HG03378 (cell line): ENCODE measurements around the gene NTHL1.

Experiments used
- ATAC-seq: cut with Tn5 transposase; IDR thresholded peaks from one replicate; pipeline ENCODE4 v1.9.1; 2021; ENCODE audit warnings: mild to moderate bottlenecking, moderate library complexity; ENCODE audit not compliant: unreplicated experiment

Gene NTHL1

DNA sequence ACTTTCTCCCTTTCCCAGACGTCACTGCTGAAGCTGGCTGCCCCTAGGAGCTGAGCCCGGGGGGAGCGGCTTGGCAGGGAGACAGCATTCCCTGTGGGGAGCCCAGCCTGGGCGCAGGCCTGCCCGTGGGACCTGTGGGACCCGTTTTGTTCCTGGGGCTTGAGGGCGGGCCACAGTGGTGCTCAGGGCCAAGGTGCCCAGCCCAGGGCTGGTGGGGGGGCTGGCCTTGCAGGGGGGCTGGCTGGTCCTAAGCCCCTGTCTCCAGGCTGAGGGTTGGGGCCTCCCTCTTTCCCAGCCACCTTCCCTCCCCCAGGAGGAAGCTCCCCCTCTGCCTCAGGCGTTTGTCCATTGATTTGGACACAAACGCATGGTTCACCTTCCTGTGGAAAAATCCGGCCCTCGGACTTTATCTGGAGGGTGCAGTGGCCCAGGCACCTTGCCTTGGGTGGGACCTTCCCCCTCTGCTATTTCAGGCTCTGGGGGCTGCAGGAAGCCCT is 16.5 kb downstream of the NTHL1 start:
- ATAC-seq, result no peak

GRCh38 chr16:2030036-2030435 is 17.6 kb downstream of the NTHL1 start:
- ATAC-seq, result no peak

GRCh38 chr16:2029350-2029749 is 18.3 kb downstream of the NTHL1 start:
- ATAC-seq, result no peak

DNA sequence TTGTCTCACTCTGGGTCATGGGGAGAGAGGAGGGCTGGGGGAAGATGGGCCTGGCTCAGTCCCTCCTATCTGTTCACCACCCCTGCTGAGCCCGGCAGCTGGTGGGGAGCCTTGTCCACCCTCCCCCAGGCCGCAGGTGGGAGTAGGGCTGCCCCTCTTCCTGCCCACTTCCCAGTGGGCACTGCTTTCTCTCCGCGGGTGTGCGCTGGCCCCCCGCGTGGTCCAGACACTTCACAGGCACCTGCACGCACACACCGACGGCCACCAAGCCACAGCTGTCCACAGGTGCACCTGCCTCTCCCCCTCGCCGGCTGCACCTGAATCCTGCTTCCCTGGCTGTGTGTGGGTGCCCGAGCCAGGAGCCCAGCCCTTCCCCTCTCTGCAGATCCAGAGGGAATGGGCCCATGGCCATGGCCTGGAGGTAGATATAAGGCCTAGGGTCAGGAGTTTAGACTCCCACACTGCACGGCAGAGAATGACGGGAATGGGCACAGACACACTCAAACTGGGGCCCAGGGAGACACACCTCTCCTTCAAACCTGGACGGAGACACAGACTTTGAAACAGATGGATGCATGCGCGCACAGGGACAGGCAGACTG is 18.9 kb downstream of the NTHL1 start:
- ATAC-seq, result no peak

- ATAC-seq, result no peak
Observed at GRCh38 chr16:2028146-2028545, 19.5 kb downstream of the NTHL1 start.

- no peak for ATAC-seq
Observed at GRCh38 chr16:2027024-2028010, 20.3 kb downstream of the NTHL1 start.

- ATAC-seq, result no peak
Observed at GRCh38 chr16:2026461-2027023, 21.1 kb downstream of the NTHL1 start, which contains the start of gene NHERF2. Gene NHERF2, plus strand, starts transcription at chr16:2026902. Its CDS starts 104 bp downstream, at chr16:2027006.

DNA sequence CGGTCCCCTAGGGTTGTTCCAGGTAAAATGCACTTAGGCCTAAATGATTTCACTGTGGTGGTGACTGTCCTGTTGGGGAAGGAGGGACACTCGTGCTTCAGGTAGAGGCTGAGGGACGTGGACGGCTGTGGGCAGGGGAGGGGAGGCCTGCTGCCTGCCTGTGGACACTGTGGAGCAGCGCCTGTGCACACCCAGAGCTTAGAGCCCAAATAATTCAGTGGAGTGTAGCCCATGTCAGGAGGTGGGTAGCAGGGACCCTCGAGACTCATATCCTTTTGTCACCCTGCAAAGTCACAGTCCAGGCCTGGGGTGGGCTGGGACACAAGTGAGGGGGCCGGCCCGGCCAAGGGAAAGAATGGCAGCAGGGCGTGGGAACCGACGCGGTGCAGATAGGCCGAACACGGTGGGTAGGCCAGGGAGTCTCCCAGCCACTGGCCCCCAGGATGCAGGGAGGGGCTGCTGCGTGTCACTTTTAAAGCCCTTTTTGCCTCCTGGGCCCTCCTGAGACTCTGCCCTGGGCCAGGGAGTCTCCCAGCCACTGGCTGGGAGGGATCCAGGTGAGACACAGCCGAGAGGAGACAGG is 21.7 kb downstream of the NTHL1 start:
- ATAC-seq, result no peak

DNA sequence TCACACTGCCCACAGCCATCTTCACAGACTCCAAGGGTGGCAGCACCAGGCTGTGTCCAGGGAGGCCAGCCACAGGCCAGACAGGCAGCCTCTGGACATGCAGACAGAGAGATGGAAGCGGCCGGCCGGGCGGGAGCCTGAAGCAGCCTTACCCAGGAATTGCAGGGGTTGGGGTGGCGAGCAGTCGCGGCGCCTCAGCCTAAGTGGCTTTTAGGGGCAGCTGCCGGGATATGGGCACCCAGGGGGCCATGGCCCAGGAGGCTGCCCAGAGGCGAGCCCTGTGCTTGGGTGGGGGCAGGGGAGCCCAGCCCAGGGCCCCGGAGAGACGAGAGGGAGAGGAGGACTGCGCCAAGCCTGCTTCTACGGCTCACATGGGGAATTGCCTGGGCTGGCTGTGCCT is 22.4 kb downstream of the NTHL1 start:
- no peak for ATAC-seq

GRCh38 chr16:2024032-2024420 is 23.6 kb downstream of the NTHL1 start:
- ATAC-seq, result no peak

DNA sequence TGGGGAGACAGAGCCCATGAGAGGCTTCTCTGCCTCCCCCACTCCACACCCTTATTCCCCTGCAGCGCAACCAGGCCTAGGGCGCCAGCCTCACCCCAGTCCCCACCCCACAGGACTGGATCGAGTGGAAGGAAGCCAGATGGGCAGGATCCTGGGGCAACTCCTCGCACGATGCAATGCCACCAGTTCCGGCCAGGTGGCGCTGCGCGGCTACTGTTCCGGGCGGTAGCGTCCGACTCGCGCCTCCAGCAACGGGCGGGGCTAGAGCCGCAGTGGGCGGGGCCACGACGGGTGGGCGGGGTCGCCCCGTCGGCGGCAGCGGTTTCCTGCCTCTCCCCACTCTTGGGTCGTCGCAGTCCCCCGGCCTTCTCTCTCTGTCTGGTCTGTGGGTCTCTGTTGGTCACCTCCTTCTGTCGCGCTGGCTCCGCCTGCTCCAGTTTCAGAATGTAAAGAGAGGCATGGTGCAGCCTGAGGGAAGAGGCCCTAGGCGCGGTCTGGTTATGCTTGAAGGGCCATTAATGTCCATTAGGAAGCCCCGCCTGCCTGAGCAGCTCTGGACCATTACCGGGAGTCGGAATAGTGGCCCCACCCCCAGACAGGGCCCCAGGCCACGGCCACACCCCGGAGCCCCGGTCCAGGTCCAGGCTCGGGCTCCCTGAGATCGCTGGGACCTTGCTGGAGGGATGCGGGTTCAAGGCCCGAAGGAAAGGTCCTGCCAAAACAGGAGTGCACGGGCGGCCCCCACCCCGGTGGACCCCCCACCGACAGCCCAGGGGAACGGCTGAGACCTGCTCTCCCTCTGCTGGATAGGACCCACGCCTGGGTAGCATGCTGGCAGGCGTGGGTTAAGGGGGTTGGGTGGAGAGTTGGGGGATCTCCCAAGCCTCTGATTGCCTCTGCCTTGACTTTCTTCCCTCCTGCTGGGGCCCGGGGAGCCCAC is 24.3 kb downstream of the NTHL1 start:
- peak; percentile 80 for ATAC-seq

DNA sequence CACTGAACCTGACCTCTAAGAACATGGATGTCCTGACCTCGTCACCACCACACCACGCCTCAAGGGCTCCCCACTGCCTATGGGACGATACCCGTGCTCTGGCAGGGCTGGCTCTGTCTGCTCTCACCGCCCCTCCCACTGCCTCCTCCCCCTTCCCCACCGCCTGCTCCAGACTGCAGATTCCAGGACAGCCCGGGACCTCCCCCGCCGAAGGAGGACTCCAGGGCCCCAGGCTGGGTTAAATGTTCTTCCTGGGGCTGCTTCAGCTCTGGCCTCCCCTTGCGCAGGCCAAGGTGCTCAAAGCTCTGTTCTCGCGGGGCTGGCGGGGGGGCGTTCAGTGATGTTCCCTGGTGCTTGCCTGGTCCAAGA is 24.9 kb downstream of the NTHL1 start:
- ATAC-seq, result no peak

DNA sequence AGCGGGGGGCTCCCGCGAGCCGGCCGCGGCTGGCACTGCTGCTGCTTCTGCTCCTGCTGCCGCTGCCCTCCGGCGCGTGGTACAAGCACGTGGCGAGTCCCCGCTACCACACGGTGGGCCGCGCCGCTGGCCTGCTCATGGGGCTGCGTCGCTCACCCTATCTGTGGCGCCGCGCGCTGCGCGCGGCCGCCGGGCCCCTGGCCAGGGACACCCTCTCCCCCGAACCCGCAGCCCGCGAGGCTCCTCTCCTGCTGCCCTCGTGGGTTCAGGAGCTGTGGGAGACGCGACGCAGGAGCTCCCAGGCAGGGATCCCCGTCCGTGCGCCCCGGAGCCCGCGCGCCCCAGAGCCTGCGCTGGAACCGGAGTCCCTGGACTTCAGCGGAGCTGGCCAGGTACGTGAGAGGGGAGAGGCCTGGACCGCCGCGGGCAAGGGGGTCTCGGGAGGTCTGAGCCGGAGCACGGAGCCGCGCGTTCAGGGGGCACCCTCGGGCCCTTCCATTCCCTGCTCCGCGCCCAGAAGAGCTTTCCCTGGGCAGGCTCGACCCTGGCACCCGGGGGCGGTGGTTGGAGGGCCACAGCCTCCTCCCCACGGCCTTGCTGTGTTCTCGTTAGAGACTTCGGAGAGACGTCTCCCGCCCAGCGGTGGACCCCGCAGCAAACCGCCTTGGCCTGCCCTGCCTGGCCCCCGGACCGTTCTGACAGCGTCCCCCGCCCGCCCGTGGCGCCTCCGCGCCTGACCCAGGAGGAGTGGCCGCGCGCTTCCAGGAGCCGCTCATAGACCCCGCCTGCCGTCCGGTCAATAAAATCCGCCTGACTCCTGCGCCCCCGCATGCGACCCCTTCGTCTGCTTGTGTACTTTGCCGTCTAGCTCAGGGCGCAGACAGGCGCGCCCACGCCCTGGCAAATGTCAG is 27.5 kb downstream of the NTHL1 start:
- ATAC-seq, result no peak

DNA sequence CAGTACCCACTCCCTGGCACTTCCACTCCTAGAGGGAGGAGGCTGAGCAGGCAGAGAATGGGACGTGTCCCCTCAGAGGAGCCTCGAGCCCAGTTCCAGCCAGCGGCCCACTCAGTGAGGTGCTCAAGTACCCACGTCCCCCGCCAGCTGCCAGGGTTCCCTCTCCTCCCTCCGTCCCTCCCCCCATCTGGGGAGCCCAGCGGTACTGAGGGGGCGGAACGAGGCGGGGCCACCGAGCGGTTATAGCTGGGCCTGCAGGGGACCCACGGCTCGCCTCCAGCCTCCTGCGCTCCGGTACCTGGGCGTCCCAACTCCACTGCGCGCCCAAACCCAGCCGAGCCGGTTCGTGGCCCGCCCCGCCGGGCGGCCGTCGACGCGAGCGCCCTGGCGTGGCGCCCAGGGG is 28.1 kb downstream of the NTHL1 start, which contains the start of gene NPW:
TSS of gene NPW (plus strand) at position 268 of the 403 bp plus-strand sequence.
- ATAC-seq, result no peak

DNA sequence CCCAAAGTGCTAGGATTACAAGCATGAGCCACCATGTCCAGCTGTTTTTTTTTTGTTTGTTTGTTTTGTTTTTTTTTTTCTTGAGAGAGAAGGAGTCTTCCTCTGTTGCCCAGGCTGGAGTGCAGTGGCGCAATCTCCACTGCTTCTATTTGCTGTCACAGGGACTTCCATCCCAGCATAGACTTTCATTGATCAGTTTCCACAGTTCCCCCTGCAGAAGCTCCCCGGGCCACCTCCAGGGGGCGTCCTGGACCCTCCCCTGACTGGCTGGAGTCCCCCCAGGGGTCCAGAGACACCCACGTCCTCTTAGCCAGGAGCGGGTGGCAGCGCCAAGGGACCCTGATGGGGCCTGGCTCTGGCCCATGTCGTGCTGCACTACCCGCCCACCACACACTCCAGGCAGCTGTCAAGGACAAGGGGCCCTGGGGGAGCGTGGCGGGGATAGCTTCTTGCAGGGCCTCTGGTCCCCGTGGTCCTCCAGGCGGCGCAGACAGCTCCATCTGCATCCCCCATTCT is 31.2 kb downstream of the NTHL1 start:
- no peak for ATAC-seq

DNA sequence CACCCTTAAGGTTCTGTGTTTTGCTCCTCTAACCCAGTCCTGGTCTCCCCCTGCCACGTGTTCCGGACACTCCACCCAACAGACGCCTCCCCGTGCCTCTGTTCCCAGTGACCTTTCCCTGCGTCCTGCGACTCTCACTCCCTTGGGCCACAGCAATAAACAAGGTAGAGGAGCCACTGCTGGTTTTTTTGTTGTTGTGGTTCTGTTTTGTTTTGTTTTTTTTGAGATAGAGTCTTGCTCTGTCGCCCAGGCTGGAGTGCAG is 31.8 kb downstream of the NTHL1 start:
- no peak for ATAC-seq

DNA sequence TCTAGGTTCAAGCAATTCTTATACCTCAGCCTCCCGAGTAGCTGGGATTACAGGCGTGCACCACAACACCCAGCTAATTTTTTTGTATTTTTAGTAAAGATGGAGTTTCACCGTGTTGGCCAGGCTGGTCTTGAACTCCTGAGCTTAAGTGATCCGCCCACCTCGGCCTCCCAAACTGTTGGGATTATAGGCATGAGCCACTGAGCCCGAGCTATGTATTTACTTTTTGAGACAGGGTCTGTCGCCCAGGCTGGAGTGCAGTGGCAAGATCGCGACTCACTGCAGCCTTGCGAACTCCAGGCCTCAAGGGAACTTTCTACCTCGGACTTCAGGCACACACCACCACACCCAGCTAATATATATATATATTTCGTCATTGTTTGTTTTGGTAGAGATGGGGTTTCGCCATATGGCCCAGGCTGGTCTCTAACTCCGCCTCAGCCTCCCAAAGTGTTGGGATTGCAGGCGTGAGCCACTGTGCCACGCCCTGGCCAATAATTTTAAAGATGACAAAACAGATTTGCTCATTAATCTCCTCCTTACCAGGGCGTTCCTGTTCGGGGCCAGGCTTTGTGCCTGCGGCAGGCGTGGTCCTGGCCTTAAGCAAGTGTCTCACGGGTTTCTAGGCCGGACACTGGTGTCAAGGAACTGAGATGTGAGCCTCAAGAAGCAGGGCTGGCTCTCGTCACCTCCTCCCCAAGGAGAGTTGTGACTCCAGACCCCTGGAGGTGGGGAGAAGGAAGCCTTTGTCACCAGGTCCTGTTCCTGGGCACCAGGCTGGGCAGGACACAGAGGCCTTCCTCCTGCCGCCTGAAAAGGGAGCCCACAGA is 32.3 kb downstream of the NTHL1 start:
- ATAC-seq, result no peak

- no peak for ATAC-seq
Observed at GRCh38 chr16:2013527-2013926, 34.1 kb downstream of the NTHL1 start.
